Measurements from ENCODE around the gene KCNG4.
A peak's percentile ranks its signal among the peaks of the same experiment; 100 is the strongest.

The KCNG4 gene

GRCh38 chr16:84246679-84247077 lies 6.9 kb upstream of the KCNG4 start:
- H3K4me3 ChIP-seq (replicated peaks in 1 of 2; ENCODE audit: low read depth in 2 of 2, low read length in 2 of 2): no peak overlapping the region
- TF ChIP-seq, protein P1, sequence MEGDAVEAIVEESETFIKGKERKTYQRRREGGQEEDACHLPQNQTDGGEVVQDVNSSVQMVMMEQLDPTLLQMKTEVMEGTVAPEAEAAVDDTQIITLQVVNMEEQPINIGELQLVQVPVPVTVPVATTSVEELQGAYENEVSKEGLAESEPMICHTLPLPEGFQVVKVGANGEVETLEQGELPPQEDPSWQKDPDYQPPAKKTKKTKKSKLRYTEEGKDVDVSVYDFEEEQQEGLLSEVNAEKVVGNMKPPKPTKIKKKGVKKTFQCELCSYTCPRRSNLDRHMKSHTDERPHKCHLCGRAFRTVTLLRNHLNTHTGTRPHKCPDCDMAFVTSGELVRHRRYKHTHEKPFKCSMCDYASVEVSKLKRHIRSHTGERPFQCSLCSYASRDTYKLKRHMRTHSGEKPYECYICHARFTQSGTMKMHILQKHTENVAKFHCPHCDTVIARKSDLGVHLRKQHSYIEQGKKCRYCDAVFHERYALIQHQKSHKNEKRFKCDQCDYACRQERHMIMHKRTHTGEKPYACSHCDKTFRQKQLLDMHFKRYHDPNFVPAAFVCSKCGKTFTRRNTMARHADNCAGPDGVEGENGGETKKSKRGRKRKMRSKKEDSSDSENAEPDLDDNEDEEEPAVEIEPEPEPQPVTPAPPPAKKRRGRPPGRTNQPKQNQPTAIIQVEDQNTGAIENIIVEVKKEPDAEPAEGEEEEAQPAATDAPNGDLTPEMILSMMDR (IDR thresholded peaks at IDR 0.05; ENCODE audit: low read depth, low read length): no peak
- DNase-seq (ENCODE audit: low read depth in 2 of 2): no peak

GRCh38 chr16:84245956-84246678 lies 6.3 kb upstream of the KCNG4 start:
- H3K4me3 ChIP-seq (replicated peaks in 1 of 2; ENCODE audit: low read depth in 2 of 2, low read length in 2 of 2): no peak overlapping the region
- DNase-seq (ENCODE audit: low read depth in 2 of 2): no peak
- TF ChIP-seq, protein P1 (IDR thresholded peaks at IDR 0.05; ENCODE audit: low read depth, low read length): no peak

- TF ChIP-seq, protein P1 (IDR thresholded peaks at IDR 0.05; ENCODE audit: low read depth, low read length): no peak
- DNase-seq (ENCODE audit: low read depth in 2 of 2): no peak
- H3K4me3 ChIP-seq (replicated peaks in 1 of 2; ENCODE audit: low read depth in 2 of 2, low read length in 2 of 2): no peak overlapping the region
Measured at GRCh38 chr16:84244728-84245127, 4.9 kb upstream of the KCNG4 start.

DNA sequence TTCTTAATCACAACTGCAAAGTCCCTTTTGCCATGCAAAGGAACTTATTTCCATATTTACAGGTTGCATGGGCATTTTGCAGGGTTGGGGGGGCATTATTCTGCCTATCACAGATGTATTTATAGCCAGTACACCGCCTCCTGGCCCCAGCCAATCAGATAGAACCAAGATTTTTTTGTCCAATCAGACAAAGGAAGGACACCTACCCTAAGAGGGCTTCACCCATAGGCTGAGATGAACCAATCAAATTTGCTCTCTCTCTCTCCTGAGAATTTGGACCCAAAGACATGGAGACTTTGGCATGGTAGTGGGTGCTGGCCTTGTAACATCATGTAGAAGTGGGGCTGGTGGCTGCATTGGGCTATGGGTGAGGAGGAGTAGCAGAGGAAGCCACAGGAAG lies 3.9 kb upstream of the KCNG4 start:
- TF ChIP-seq, protein P1 (IDR thresholded peaks at IDR 0.05; ENCODE audit: low read depth, low read length): no peak
- H3K4me3 ChIP-seq (replicated peaks in 1 of 2; ENCODE audit: low read depth in 2 of 2, low read length in 2 of 2): no peak overlapping the region
- peak in 1 of 2 donors; percentile 11 for DNase-seq (ENCODE audit: low read depth in 2 of 2)

- H3K4me3 ChIP-seq (replicated peaks in 1 of 2; ENCODE audit: low read depth in 2 of 2, low read length in 2 of 2): no peak overlapping the region
- TF ChIP-seq, protein P1 (IDR thresholded peaks at IDR 0.05; ENCODE audit: low read depth, low read length): no peak
- DNase-seq (ENCODE audit: low read depth in 2 of 2): no peak
Measured at GRCh38 chr16:84242839-84243238, 3.0 kb upstream of the KCNG4 start.

DNA sequence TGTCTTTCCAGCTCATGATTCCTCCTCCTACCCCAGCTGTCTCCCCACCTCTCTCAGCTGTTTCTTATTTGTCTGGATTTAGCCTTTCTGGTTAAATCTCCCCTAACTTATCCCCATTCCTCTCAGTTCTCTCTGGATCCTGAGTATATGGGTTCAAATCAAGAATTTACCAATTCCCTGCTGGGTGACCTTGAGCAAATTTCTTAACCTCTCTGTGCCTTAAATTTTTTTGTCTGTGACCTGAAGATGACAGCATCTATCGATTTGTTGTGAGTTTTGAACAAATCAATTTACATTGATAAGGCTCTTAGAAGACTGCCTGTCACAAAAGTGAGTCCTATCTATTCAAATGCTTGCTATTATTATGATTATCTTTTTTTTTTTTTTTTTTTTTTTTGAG lies 2.0 kb upstream of the KCNG4 start:
- no peak overlapping the region for H3K4me3 ChIP-seq (replicated peaks in 1 of 2; ENCODE audit: low read depth in 2 of 2, low read length in 2 of 2)
- no peak for DNase-seq (ENCODE audit: low read depth in 2 of 2)
- TF ChIP-seq, protein P1 (IDR thresholded peaks at IDR 0.05; ENCODE audit: low read depth, low read length): no peak

- TF ChIP-seq, protein P1 (IDR thresholded peaks at IDR 0.05; ENCODE audit: low read depth, low read length): no peak
- no peak for DNase-seq (ENCODE audit: low read depth in 2 of 2)
- no peak overlapping the region for H3K4me3 ChIP-seq (replicated peaks in 1 of 2; ENCODE audit: low read depth in 2 of 2, low read length in 2 of 2)
Measured at GRCh38 chr16:84240455-84240854, 643 bp upstream of the KCNG4 start.

Data from cardiac fibroblast (primary cell).